ENCODE measurements around the gene SPAG6. TPM values are rescaled to one million over a fixed set of nuclear protein-coding genes. Genes with fewer than 3 reads are reported as not detected.

SPAG6 gene
- total RNA-seq, 1 experiment from 2014 or later = 0.79 TPM

DNA sequence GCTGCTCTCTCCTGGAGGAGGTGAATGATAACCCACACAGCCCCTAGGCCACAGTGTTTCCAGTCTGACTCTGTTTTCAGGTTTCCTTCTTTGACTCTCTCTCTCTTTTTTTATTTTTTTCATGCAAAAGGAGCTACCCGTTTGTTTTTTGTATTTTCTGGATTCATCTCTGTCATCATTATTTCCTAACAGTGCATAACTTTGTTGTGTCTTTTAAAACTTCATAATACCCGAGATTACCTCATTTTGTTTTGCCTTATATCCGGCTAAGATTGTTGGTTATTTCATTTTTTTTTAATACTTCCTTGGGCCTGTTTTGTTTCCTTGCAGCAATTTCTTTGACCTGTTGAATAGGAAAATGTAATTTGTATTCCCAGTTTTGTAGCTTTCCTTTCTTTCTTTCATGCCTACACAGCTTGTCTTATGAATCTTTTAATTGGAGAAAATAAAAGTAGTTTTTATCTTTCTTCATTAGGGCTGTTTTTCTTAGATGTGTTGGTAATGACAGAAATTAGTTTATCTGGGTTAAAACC lies 72.5 kb downstream of the SPAG6 start:
- CTCF ChIA-PET = no interaction called here
- H3K36me3 Mint-ChIP-seq (ENCODE audit: insufficient read depth, unreplicated experiment) = no peaks in the 10 kb centered on the region
- H3K4me1 ChIP-seq = peaks cover 9% of the 10 kb centered on the region

DNA sequence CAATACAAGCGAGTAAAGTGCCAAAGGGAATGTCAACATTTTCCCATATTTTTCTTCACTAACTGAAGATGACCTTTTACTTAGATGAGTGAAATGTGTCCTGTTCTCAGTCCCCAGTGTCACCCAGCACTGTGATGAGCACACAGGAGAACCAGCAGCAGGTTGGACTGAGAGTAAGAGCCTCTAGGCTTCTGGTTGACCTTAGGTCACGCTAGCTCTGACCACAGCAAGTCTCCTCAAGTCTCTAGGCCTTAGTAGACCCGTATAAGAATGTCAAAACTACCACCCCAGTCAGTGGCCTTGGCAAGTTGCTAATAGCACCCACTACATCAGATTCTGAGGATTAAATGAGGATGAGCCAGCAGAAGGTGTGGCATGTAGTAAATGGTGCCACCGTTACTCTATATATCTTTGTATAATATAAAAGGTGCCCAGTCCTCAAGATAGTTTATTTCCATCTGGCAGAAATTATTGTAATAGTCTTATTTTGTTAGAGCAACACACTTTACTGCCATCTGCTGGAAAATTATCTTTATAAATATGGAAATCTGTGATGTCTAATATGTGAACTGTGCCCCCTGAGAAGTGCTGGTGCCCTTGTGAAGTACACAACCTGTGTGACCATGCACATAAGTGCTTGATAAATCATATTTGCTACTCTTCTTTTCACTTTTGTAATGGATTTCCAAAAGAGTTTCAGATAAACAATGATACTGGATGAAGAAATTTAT lies 75.7 kb downstream of the SPAG6 start:
- ChIA-PET POLR2A (no interaction called here), CTCF (no interaction called here)
- peaks cover 9% of the 10 kb centered on the region for H3K4me1 ChIP-seq
- Mint-ChIP-seq H3K4me1 (ENCODE audit: low read depth, unreplicated experiment) (no peaks in the 10 kb centered on the region), H3K9me3 (ENCODE audit: unreplicated experiment) (no peaks in the 10 kb centered on the region), H3K36me3 (ENCODE audit: insufficient read depth, unreplicated experiment) (no peaks in the 10 kb centered on the region), H3K27ac (ENCODE audit: unreplicated experiment) (no peak overlapping the region), H3K27me3 (ENCODE audit: insufficient read depth, unreplicated experiment) (no peaks in the 10 kb centered on the region), H3K4me3 (ENCODE audit: unreplicated experiment) (no peak overlapping the region)
- H3K9me3 ChIP-seq = no peaks in the 10 kb centered on the region
- TF ChIP-seq, protein P1, sequence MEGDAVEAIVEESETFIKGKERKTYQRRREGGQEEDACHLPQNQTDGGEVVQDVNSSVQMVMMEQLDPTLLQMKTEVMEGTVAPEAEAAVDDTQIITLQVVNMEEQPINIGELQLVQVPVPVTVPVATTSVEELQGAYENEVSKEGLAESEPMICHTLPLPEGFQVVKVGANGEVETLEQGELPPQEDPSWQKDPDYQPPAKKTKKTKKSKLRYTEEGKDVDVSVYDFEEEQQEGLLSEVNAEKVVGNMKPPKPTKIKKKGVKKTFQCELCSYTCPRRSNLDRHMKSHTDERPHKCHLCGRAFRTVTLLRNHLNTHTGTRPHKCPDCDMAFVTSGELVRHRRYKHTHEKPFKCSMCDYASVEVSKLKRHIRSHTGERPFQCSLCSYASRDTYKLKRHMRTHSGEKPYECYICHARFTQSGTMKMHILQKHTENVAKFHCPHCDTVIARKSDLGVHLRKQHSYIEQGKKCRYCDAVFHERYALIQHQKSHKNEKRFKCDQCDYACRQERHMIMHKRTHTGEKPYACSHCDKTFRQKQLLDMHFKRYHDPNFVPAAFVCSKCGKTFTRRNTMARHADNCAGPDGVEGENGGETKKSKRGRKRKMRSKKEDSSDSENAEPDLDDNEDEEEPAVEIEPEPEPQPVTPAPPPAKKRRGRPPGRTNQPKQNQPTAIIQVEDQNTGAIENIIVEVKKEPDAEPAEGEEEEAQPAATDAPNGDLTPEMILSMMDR (IDR thresholded peaks at IDR 0.05; ENCODE audit: insufficient read depth in 1 of 2, low read depth in 1 of 2, low read length in 1 of 2, severe bottlenecking in 1 of 2, unreplicated experiment in 1 of 2) = peak in 1 of 2 experiments; percentile 15
- no peak for DNase-seq
- no peak overlapping the region for H3K4me3 ChIP-seq (ENCODE audit: low read depth, low read length)
- intact Hi-C loops (cut with micrococcal nuclease; ENCODE audit: unreplicated experiment) = no loop called here
- no peaks in the 10 kb centered on the region for H3K36me3 ChIP-seq (ENCODE audit: control insufficient read depth, insufficient read depth, low read length)
- H3K27me3 ChIP-seq (replicated peaks; ENCODE audit: control insufficient read depth, insufficient read depth, low read length) = no peaks in the 10 kb centered on the region
- no TSS peak for BruUV-seq (replicated peaks)

More for the DNA sequence above, 72.5 kb downstream of the SPAG6 start:
- Mint-ChIP-seq H3K4me1 (ENCODE audit: low read depth, unreplicated experiment) (no peaks in the 10 kb centered on the region), H3K27ac (ENCODE audit: unreplicated experiment) (no peak overlapping the region), H3K27me3 (ENCODE audit: insufficient read depth, unreplicated experiment) (no peaks in the 10 kb centered on the region), H3K4me3 (ENCODE audit: unreplicated experiment) (no peak overlapping the region), H3K9me3 (ENCODE audit: unreplicated experiment) (no peaks in the 10 kb centered on the region)
- Histone ChIP-seq H3K4me3 (ENCODE audit: low read depth, low read length) (no peak overlapping the region), H3K36me3 (ENCODE audit: control insufficient read depth, insufficient read depth, low read length) (no peaks in the 10 kb centered on the region), H3K27me3 (replicated peaks; ENCODE audit: control insufficient read depth, insufficient read depth, low read length) (no peaks in the 10 kb centered on the region), H3K9me3 (no peaks in the 10 kb centered on the region)
- POLR2A ChIA-PET = no interaction called here
- TF ChIP-seq, protein P1 (IDR thresholded peaks at IDR 0.05; ENCODE audit: insufficient read depth in 1 of 2, low read depth in 1 of 2, low read length in 1 of 2, severe bottlenecking in 1 of 2, unreplicated experiment in 1 of 2) = no peak
- intact Hi-C loops (cut with micrococcal nuclease; ENCODE audit: unreplicated experiment) = no loop called here
- no TSS peak for BruUV-seq (replicated peaks)
- DNase-seq = no peak

DNA sequence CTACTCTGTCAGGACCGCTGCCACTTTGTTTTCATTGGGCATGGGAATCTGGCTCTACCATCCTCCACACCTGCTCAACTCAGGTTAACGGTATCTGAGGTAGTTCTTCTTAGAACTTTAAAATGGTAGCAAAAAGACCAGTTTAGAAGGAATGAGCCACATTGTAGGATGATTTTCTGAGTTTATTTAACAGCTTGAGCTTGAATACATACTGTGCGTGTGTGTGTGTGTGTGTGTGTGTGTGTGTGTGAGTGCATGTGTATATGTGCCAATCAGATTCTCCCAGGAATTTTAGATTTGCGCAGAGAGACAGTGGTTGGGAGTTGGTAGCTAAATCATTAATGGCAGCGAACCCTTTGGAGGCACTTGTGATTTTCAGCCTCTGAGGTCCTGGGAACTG lies 81.4 kb downstream of the SPAG6 start:
- no peaks in the 10 kb centered on the region for H3K36me3 Mint-ChIP-seq (ENCODE audit: insufficient read depth, unreplicated experiment)
- H3K27me3 Mint-ChIP-seq (ENCODE audit: insufficient read depth, unreplicated experiment) = no peaks in the 10 kb centered on the region
- DNase-seq = no peak
- no peak overlapping the region for H3K4me3 Mint-ChIP-seq (ENCODE audit: unreplicated experiment)
- Histone ChIP-seq H3K4me3 (ENCODE audit: low read depth, low read length) (no peak overlapping the region), H3K27me3 (replicated peaks; ENCODE audit: control insufficient read depth, insufficient read depth, low read length) (no peaks in the 10 kb centered on the region), H3K4me1 (peaks cover 28% of the 10 kb centered on the region), H3K9me3 (no peaks in the 10 kb centered on the region), H3K36me3 (ENCODE audit: control insufficient read depth, insufficient read depth, low read length) (no peaks in the 10 kb centered on the region)
- BruUV-seq (replicated peaks) = no TSS peak
- intact Hi-C loops (cut with micrococcal nuclease; ENCODE audit: unreplicated experiment) = no loop called here
- H3K9me3 Mint-ChIP-seq (ENCODE audit: unreplicated experiment) = no peaks in the 10 kb centered on the region
- TF ChIP-seq, protein P1 (IDR thresholded peaks at IDR 0.05; ENCODE audit: insufficient read depth in 1 of 2, low read depth in 1 of 2, low read length in 1 of 2, severe bottlenecking in 1 of 2, unreplicated experiment in 1 of 2) = no peak
- ChIA-PET POLR2A (interaction anchor here (0.6 kb wide), 1 partner anchor 403 kb away, joined by 7 read pairs; no protein-coding TSS in a partner anchor), CTCF (interaction anchor here (0.6 kb wide), 2 partner anchors 11 to 429 kb away, joined by 3 read pairs; no protein-coding TSS in a partner anchor)
- peaks cover 35% of the 10 kb centered on the region for H3K4me1 Mint-ChIP-seq (ENCODE audit: low read depth, unreplicated experiment)
- H3K27ac Mint-ChIP-seq (ENCODE audit: unreplicated experiment) = no peak overlapping the region

All from Caco-2 (cell line).